Left ventricle myocardium inferior (tissue), 1 donor: ENCODE data around the gene STK39. TPM values are rescaled to one million over a fixed set of nuclear protein-coding genes. Genes with fewer than 3 reads are reported as not detected.

ENCODE experiments used
- DNase-seq: peaks from one replicate; pipeline ENCODE4 v3.0.0-alpha.2; 2020
- H3K27ac ChIP-seq: fragments of 200-600 bp; replicated peaks from 2 replicates; pipeline ENCODE4 v1.8.0; 2021
- H3K27me3 ChIP-seq: fragments of 200-600 bp; 2 replicates; pipeline ENCODE4 v1.8.0; 2021; ENCODE audit warnings: low read depth
- H3K36me3 ChIP-seq: fragments of 200-600 bp; 2 replicates; pipeline ENCODE4 v1.8.0; 2021
- H3K4me1 ChIP-seq: fragments of 200-600 bp; 2 replicates; pipeline ENCODE4 v1.8.0; 2021
- H3K4me3 ChIP-seq: fragments of 200-600 bp; 2 replicates; pipeline ENCODE4 v1.8.0; 2021; ENCODE audit warnings: mild to moderate bottlenecking, moderate library complexity
- H3K9me3 ChIP-seq: fragments of 200-600 bp; replicated peaks from 2 replicates; pipeline ENCODE4 v1.8.0; 2021
- intact Hi-C: fragments of 100-400 bp; cut with micrococcal nuclease; formaldehyde crosslinking; loops from one replicate; pipeline ENCODE4 v1.11.0; 2022
- total RNA-seq: library from RNA; stranded (reverse); fragmentation: NEBNext Ultra II Directional; extraction: Animal tissue kit (Norgen Biotek cat#: 25700); gene quantifications from one replicate; pipeline ENCODE4 v1.2.1, GENCODE V29; 2021
- TF ChIP-seq, protein P1 (sequence below): fragments of 200-600 bp; IDR thresholded peaks from 2 replicates; pipeline ENCODE4 v1.8.0; 2021; ENCODE audit warnings: antibody characterized with exemption, mild to moderate bottlenecking, borderline replicate concordance
- donor health status: DM: no; HTN: yes; CAD: no; lungs with severe emphysema.

STK39 gene
- total RNA-seq, 1 donor from 2014 or later: 23.2 TPM

DNA sequence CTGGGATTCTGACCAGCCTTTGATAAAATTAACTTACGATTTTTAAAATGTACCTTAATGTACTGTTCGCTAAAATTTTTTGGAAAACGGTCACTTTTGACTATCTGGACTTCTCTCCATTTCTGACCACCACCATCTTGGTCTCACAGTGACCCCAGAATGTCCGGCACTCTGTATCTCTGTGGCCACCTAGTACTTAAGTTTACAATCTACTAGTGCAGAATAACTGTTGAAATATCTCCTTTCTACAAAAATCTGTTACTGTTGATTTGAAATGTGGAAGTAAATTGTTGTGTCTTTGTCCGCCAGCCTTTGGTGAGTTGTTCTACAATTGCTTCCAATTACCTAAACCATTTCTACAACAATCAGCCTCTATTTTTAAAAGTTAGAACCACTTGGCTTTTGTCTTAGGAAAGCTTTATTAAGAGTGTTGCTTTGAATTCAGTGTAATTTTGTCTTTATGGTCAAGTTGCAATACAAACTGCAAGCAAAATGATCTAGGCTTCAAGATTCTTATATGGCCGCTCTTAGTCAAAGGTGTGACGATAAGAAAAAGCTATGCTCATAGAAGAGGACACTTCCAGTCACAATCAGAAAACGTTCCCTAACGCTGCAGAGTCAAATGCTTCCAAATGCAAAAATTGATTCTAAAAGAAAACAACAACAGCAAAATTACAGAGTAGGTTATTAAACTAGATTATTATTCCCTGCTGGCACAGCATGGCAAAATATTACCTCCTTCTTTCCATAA lies 283.3 kb downstream of the STK39 start:
- TF ChIP-seq, protein P1, sequence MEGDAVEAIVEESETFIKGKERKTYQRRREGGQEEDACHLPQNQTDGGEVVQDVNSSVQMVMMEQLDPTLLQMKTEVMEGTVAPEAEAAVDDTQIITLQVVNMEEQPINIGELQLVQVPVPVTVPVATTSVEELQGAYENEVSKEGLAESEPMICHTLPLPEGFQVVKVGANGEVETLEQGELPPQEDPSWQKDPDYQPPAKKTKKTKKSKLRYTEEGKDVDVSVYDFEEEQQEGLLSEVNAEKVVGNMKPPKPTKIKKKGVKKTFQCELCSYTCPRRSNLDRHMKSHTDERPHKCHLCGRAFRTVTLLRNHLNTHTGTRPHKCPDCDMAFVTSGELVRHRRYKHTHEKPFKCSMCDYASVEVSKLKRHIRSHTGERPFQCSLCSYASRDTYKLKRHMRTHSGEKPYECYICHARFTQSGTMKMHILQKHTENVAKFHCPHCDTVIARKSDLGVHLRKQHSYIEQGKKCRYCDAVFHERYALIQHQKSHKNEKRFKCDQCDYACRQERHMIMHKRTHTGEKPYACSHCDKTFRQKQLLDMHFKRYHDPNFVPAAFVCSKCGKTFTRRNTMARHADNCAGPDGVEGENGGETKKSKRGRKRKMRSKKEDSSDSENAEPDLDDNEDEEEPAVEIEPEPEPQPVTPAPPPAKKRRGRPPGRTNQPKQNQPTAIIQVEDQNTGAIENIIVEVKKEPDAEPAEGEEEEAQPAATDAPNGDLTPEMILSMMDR: no peak
- intact Hi-C loops: no loop called here
- Histone ChIP-seq H3K4me3 (no peak overlapping the region), H3K4me1 (peaks cover 6% of the 10 kb centered on the region), H3K27ac (no peak overlapping the region), H3K9me3 (no peaks in the 10 kb centered on the region), H3K36me3 (peaks cover 4% of the 10 kb centered on the region), H3K27me3 (no peaks in the 10 kb centered on the region)
- DNase-seq: no peak

DNA sequence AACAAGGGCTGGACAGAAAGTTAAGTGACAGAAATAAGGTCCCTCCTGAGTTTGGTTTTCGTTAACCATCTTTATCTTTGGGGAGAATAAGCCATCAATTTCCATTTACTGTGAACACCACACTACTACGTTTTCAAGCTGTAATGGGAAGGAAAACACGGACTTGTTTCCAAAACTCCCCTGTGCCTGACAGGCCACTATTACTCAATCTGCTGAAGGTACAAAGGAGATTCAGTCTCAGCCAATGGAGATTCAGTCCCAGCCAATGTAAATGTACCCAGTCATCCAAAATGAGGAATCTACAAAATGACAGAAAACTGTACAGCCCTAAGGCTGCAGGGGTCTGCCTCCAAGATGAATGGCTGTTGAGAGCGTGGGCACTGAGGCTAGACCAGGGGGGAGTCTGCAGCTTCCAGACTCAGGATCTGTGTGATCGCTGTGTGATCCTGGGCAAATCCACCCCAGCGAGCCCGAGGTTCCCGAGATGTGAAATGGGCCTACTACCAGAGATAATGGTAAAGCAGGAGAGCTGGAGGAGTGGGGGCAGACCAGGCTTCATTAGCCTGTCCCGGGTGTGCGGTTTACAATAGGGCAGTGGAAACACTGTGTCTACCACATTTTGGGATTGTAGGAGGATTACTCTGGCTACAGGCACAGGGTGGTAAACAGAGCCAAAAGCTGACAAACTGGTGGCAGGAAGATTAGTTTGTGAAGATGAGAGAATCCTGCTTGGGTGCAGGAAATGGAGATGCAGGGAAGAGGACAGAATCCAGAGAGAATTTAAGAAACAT lies 284.8 kb downstream of the STK39 start:
- H3K27me3 ChIP-seq: no peaks in the 10 kb centered on the region
- H3K27ac ChIP-seq: no peak overlapping the region
- H3K4me1 ChIP-seq: peaks cover 6% of the 10 kb centered on the region
- H3K9me3 ChIP-seq: no peaks in the 10 kb centered on the region
- TF ChIP-seq, protein P1: no peak
- no peak for DNase-seq
- intact Hi-C loops: no loop called here
- H3K4me3 ChIP-seq: no peak overlapping the region
- peaks cover 4% of the 10 kb centered on the region for H3K36me3 ChIP-seq

GRCh38 chr2:167961536-167962048 lies 285.8 kb downstream of the STK39 start:
- Histone ChIP-seq H3K27ac (no peak overlapping the region), H3K4me1 (peaks cover 6% of the 10 kb centered on the region), H3K36me3 (peaks cover 4% of the 10 kb centered on the region), H3K27me3 (no peaks in the 10 kb centered on the region), H3K9me3 (no peaks in the 10 kb centered on the region), H3K4me3 (no peak overlapping the region)
- DNase-seq: no peak
- intact Hi-C loops: no loop called here
- TF ChIP-seq, protein P1: no peak

DNA sequence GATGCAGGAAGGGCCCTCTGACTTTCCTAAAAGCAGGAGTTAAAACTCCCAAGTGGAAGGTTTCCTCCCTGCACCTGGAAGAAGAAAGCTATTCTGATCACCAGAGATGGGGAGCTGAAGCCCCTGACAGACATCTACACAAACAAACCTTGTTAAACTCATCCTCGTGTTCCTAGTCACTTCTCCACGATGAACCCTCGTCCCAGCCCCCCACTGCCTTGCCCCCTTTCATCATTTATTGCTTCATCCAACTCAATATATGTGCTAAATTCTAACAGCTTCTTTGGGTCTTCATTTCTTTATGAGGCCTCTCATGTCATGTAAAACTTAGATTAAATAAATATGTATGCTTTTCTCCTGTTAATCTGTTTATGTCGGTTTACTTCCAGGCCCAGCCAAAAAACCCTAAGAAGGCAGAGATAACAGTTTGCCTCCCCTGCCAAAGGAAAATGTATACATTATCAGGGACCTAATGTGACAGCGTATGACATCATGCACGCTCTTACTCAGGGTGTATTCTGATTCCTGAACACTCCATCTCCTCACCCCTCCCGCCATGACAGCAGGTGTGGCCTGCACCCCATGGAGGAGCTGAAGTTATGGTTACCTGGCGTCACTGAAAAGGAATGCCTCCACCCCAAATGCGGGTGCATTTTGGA lies 287.2 kb downstream of the STK39 start:
- H3K4me3 ChIP-seq: no peak overlapping the region
- H3K4me1 ChIP-seq: peaks cover 2% of the 10 kb centered on the region
- H3K9me3 ChIP-seq: no peaks in the 10 kb centered on the region
- H3K36me3 ChIP-seq: peaks cover 4% of the 10 kb centered on the region
- intact Hi-C loops: no loop called here
- no peak overlapping the region for H3K27ac ChIP-seq
- TF ChIP-seq, protein P1: no peak
- DNase-seq: no peak
- no peaks in the 10 kb centered on the region for H3K27me3 ChIP-seq

GRCh38 chr2:167957662-167958061 lies 289.7 kb downstream of the STK39 start:
- Histone ChIP-seq H3K36me3 (peaks cover 9% of the 10 kb centered on the region), H3K9me3 (peaks cover 8% of the 10 kb centered on the region), H3K27ac (no peak overlapping the region), H3K4me1 (no peaks in the 10 kb centered on the region), H3K4me3 (no peak overlapping the region), H3K27me3 (no peaks in the 10 kb centered on the region)
- intact Hi-C loops: no loop called here
- no peak for DNase-seq
- TF ChIP-seq, protein P1: no peak
